Measurements from ENCODE around the gene ARL15.

ARL15 gene

DNA sequence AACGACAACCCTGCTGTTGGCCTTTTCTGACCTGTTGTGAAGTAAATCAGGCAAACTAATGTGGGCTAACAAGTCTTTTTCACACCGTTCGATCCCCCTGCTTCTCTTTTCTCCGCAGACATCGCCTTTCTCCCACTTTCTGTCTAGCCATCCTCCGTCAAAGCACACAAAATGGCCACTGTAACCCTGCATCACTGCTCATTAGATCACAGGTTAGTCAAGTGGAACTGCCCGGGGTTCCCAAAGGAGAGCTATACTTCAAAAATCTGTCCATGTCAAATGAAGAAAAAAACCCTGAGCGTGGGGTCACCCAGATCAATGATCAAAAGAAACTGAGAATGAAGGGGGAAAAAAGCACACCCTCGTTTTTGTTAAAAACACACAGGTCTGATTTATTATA is 212.1 kb downstream of the ARL15 start:
- TF ChIP-seq PAX5 (IDR thresholded peaks at IDR 0.05; ENCODE audit: insufficient read depth, low read length, severe bottlenecking) (no peak), POU2F2 (IDR thresholded peaks at IDR 0.05; ENCODE audit: low read depth, low read length) (no peak), TAF1 (IDR thresholded peaks at IDR 0.05; ENCODE audit: low read depth, low read length) (no peak), SPI1 (IDR thresholded peaks at IDR 0.05; ENCODE audit: low read depth, low read length) (no peak), POLR2A (IDR thresholded peaks at IDR 0.05; ENCODE audit: low read depth, low read length) (no peak), POLR2AphosphoS5 (IDR thresholded peaks at IDR 0.05; ENCODE audit: low read depth, low read length) (no peak)
- no peak for FAIRE-seq
- no peak for DNase-seq (ENCODE audit: insufficient read length, low spot score)

DNA sequence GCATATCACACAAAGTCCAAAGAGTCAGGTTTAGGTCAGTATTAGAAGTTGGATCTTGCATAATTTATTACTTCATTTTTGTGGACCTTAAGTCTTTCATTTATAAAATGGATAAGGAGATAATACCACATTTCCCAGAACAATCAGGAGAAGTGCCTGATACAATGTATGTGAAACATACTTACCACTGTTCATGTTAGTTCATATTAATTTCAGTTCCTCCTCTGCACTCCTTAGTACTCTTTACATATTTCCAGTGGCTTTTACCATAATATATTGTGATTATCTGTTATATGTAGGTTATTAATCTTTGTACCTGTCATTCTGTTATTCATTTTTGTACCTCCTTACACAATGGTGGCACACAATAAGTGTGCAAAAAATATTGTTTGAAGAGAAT is 214.4 kb downstream of the ARL15 start:
- TF ChIP-seq SPI1 (IDR thresholded peaks at IDR 0.05; ENCODE audit: low read depth, low read length) (peak; percentile 47; the same call in 1 of the 2 replicates), TAF1 (IDR thresholded peaks at IDR 0.05; ENCODE audit: low read depth, low read length) (no peak), PAX5 (IDR thresholded peaks at IDR 0.05; ENCODE audit: insufficient read depth, low read length, severe bottlenecking) (no peak)
- DNase-seq (ENCODE audit: insufficient read length, low spot score) (no peak), FAIRE-seq (no peak)

DNA sequence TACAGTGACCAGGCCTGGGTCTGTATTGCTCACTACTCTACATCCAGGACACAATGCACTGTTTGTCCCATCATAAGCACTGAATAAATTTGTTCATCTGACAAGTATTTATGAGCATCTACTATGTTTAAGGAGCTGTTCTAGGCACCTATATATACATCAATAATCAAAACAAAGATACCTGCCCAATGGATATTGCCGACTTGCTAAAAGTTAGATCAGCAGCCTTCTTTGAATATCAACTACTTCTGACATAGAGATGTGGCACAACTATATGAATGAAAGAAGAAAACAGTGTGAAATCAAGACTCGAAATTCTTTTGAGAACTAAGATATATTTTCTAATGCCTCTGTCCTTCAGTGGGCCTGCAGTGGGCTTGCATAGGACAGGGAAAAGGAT is 215.7 kb downstream of the ARL15 start:
- no peak for TF ChIP-seq POU2F2 (IDR thresholded peaks at IDR 0.05; ENCODE audit: low read depth, low read length)
- no peak for TF ChIP-seq POLR2A (IDR thresholded peaks at IDR 0.05; ENCODE audit: low read depth, low read length)
- TF ChIP-seq POLR2AphosphoS5 (IDR thresholded peaks at IDR 0.05; ENCODE audit: low read depth, low read length), result no peak
- no peak for TF ChIP-seq TAF1 (IDR thresholded peaks at IDR 0.05; ENCODE audit: low read depth, low read length)
- no peak for TF ChIP-seq SPI1 (IDR thresholded peaks at IDR 0.05; ENCODE audit: low read depth, low read length)
- no peak for TF ChIP-seq PAX5 (IDR thresholded peaks at IDR 0.05; ENCODE audit: insufficient read depth, low read length, severe bottlenecking)
- FAIRE-seq (no peak), DNase-seq (ENCODE audit: insufficient read length, low spot score) (no peak)

DNA sequence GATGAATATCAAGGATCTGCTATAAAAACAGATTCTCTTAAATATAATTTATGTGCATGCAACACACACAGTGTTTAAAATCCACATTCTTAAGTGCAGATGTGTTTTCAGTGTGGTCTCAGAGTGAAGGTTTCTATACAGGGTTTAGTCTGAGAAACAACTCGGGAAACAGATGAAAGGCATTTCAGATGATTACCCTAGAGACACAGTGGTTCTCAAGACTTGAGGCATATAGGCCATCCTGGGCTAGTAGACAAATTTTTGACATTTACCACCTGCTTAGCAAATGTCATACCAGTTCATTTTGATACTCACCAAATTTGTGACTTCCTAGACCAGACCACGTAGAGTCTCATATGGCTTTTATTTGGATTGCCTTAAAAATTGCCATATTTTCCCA is 216.5 kb downstream of the ARL15 start:
- no peak for TF ChIP-seq PAX5 (IDR thresholded peaks at IDR 0.05; ENCODE audit: insufficient read depth, low read length, severe bottlenecking)
- TF ChIP-seq POU2F2 (IDR thresholded peaks at IDR 0.05; ENCODE audit: low read depth, low read length), result no peak
- TF ChIP-seq POLR2AphosphoS5 (IDR thresholded peaks at IDR 0.05; ENCODE audit: low read depth, low read length), result no peak
- no peak for TF ChIP-seq POLR2A (IDR thresholded peaks at IDR 0.05; ENCODE audit: low read depth, low read length)
- TF ChIP-seq SPI1 (IDR thresholded peaks at IDR 0.05; ENCODE audit: low read depth, low read length), result no peak
- FAIRE-seq, result no peak
- DNase-seq (ENCODE audit: insufficient read length, low spot score), result no peak

DNA sequence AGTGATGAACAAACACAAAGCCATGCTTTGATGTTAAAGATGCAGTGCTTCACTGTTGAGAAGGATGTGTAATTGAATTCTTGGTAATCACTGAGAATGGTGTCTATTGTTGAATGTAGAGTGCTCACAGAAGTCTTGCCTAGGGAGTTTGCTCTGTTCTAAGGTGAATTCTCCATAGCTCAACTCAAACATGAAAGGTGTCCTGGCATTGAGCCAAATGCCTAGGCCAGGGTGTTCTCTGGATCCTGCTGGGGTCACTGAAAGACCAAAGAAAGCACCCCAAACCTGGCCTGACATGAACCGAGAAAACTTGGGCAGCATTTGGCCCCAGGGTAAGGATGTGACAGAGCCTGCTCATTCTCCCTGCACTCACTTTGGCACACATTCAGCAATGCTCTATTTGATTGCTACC is 217.3 kb downstream of the ARL15 start:
- FAIRE-seq, result no peak
- no peak for DNase-seq (ENCODE audit: insufficient read length, low spot score)
- no peak for TF ChIP-seq TAF1 (IDR thresholded peaks at IDR 0.05; ENCODE audit: low read depth, low read length)
- TF ChIP-seq PAX5 (IDR thresholded peaks at IDR 0.05; ENCODE audit: insufficient read depth, low read length, severe bottlenecking), result no peak
- TF ChIP-seq POLR2AphosphoS5 (IDR thresholded peaks at IDR 0.05; ENCODE audit: low read depth, low read length), result no peak
- no peak for TF ChIP-seq POU2F2 (IDR thresholded peaks at IDR 0.05; ENCODE audit: low read depth, low read length)
- TF ChIP-seq SPI1 (IDR thresholded peaks at IDR 0.05; ENCODE audit: low read depth, low read length), result no peak
- no peak for TF ChIP-seq POLR2A (IDR thresholded peaks at IDR 0.05; ENCODE audit: low read depth, low read length)

DNA sequence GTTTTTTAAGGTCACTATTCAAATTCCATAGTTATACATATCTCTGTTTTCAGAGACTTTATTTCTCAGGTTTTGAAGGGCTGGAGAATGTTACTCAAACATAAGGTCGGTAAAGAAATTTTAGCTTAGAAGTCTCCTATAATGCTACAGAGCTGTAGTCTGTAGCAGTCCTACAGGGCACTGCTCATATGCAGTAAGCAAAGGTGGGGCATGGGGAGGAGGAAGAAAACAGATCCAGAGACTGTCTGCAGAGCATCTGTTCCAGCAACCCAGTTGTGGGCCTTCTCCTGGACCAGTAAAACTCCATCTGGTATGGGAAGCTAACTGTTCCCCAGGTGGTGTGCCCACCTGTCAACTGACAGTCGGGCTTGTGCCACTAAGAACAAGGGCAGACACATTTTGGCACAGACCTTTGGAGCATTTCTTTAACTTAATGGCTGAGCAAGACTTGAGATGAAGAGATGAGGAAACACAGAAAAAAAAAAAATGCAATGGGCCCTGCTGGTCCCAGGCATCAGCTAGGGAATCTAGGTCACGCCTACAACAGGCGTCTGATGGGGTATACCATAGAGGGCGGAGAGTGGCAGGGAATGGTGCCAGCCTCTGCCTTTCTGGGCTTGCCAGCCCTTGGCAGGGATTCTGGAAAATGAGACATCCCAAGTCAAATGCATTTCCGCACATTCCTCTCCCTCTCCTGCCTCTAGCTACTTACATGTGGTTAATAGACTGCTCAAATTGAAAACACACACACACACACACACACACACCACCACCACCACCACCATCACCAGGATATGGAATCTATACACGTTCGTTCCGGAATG is 218.9 kb downstream of the ARL15 start:
- DNase-seq (ENCODE audit: insufficient read length, low spot score) (no peak), FAIRE-seq (no peak)
- no peak for TF ChIP-seq SPI1 (IDR thresholded peaks at IDR 0.05; ENCODE audit: low read depth, low read length)
- no peak for TF ChIP-seq POU2F2 (IDR thresholded peaks at IDR 0.05; ENCODE audit: low read depth, low read length)
- no peak for TF ChIP-seq POLR2A (IDR thresholded peaks at IDR 0.05; ENCODE audit: low read depth, low read length)
- TF ChIP-seq PAX5 (IDR thresholded peaks at IDR 0.05; ENCODE audit: insufficient read depth, low read length, severe bottlenecking), result no peak
- TF ChIP-seq TAF1 (IDR thresholded peaks at IDR 0.05; ENCODE audit: low read depth, low read length), result no peak
- no peak for TF ChIP-seq POLR2AphosphoS5 (IDR thresholded peaks at IDR 0.05; ENCODE audit: low read depth, low read length)

DNA sequence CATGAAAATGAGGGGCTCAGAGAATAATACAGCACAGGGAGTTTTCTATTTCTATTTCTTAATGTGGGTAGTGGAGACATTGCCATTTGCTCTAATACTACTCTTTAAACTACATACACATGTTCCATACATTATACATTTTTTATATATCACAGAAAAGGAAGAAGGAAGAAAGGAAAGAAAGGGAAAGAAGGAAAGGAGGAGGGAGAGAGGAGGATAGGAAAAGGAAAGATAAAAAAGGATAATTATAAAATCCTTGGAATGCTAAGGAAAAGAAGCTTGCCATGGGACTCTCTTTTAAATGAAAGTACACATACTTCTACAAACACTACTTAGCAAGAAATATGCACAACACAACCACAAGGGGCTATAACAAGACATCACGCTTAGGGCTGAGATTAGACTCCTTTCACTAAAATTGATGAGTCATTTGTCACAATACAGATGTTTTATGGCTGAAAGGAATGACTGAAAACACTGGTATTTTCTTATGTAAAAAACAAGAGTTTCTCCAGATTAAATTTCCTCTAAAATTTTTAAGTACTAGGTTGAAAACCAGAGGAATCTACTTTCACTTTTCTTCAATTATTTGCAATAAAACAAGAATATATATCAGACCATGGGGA is 219.8 kb downstream of the ARL15 start:
- DNase-seq (ENCODE audit: insufficient read length, low spot score) (no peak), FAIRE-seq (no peak)
- TF ChIP-seq SPI1 (IDR thresholded peaks at IDR 0.05; ENCODE audit: low read depth, low read length) (no peak), POLR2AphosphoS5 (IDR thresholded peaks at IDR 0.05; ENCODE audit: low read depth, low read length) (no peak), POU2F2 (IDR thresholded peaks at IDR 0.05; ENCODE audit: low read depth, low read length) (no peak), TAF1 (IDR thresholded peaks at IDR 0.05; ENCODE audit: low read depth, low read length) (no peak), PAX5 (IDR thresholded peaks at IDR 0.05; ENCODE audit: insufficient read depth, low read length, severe bottlenecking) (no peak), POLR2A (IDR thresholded peaks at IDR 0.05; ENCODE audit: low read depth, low read length) (no peak)

DNA sequence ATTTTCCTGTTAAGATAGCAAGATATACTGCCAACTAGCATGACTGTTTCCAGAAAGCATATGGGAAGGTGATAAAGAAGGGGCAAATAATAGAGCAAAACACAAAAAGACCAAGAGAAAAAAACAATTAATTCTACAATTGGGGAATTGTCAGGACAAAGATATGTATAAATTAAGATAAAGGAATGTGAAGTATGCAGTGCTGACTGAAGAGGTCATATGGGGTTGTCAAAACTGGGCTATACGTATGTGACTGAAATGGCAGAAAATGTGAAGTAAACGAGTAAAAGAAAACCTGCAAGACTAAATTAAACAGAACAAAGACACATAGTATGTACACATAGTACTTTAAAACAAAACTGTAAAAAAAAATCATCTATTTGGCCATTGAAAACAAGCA is 222.3 kb downstream of the ARL15 start:
- TF ChIP-seq TAF1 (IDR thresholded peaks at IDR 0.05; ENCODE audit: low read depth, low read length), result no peak
- TF ChIP-seq POLR2A (IDR thresholded peaks at IDR 0.05; ENCODE audit: low read depth, low read length), result no peak
- TF ChIP-seq SPI1 (IDR thresholded peaks at IDR 0.05; ENCODE audit: low read depth, low read length), result no peak
- no peak for TF ChIP-seq POLR2AphosphoS5 (IDR thresholded peaks at IDR 0.05; ENCODE audit: low read depth, low read length)
- TF ChIP-seq POU2F2 (IDR thresholded peaks at IDR 0.05; ENCODE audit: low read depth, low read length), result no peak
- TF ChIP-seq PAX5 (IDR thresholded peaks at IDR 0.05; ENCODE audit: insufficient read depth, low read length, severe bottlenecking), result no peak
- DNase-seq (ENCODE audit: insufficient read length, low spot score) (no peak), FAIRE-seq (no peak)

DNA sequence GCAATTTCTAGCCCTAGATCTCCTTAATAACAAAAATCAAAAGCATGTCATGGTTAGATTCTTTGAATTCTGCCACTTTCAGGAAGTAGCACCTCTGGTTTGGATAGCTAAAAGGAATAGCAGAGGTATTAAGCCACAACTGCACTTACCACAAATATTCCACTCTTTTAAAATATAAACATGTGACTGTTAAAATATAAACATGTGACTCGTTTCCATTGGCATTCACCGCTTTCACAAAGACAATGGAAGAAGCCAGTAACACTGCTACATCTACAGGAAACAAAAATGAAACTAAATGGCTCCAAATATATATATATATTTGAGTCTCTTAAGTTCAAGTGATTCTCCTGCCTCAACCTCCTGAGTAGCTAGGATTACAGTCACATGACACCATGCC is 222.9 kb downstream of the ARL15 start:
- TF ChIP-seq TAF1 (IDR thresholded peaks at IDR 0.05; ENCODE audit: low read depth, low read length), result no peak
- TF ChIP-seq POLR2A (IDR thresholded peaks at IDR 0.05; ENCODE audit: low read depth, low read length), result no peak
- no peak for TF ChIP-seq SPI1 (IDR thresholded peaks at IDR 0.05; ENCODE audit: low read depth, low read length)
- TF ChIP-seq PAX5 (IDR thresholded peaks at IDR 0.05; ENCODE audit: insufficient read depth, low read length, severe bottlenecking), result no peak
- TF ChIP-seq POLR2AphosphoS5 (IDR thresholded peaks at IDR 0.05; ENCODE audit: low read depth, low read length), result no peak
- no peak for TF ChIP-seq POU2F2 (IDR thresholded peaks at IDR 0.05; ENCODE audit: low read depth, low read length)
- FAIRE-seq, result no peak
- DNase-seq (ENCODE audit: insufficient read length, low spot score), result no peak

Measured in GM12891 (cell line).